ENCODE data around the gene THAP7.
"Not testable (repeated sequence)": the region's sequence is repeated elsewhere in the genome, so short reads cannot be mapped to it uniquely, and the experiment has no call there.

Gene THAP7

GRCh38 chr22:21001601-21002325 is at the start of gene THAP7:
TSS of gene THAP7 (minus strand) at chr22:21002118. CDS start at chr22:21001911, 207 bp downstream.
- Histone ChIP-seq H3K9ac (ENCODE audit: low read length) (peak within 1 kb of the TSS; percentile 97), H3K27me3 (ENCODE audit: insufficient read depth, low read length) (no peaks in the 10 kb centered on the region), H3K4me3 (ENCODE audit: low read depth, low read length, poor library complexity, severe bottlenecking) (peak within 1 kb of the TSS; percentile 85), H3K9me3 (ENCODE audit: low read length) (no peaks in the 10 kb centered on the region), H3F3A (ENCODE audit: insufficient read depth, low read length) (no peaks in the 10 kb centered on the region), H2AFZ (ENCODE audit: low read length) (no peak within 1 kb of the TSS), H3K4me1 (ENCODE audit: insufficient read depth, low read length, severe bottlenecking) (peaks cover 36% of the 10 kb centered on the region), H3K36me3 (ENCODE audit: insufficient read depth, low read length) (peaks cover 28% of the 10 kb centered on the region; the same call in 1 of the 2 replicates), H3K4me2 (ENCODE audit: low read length) (peak within 1 kb of the TSS; percentile 98), H3K27ac (ENCODE audit: low read depth, low read length, poor library complexity, severe bottlenecking) (peak within 1 kb of the TSS; percentile 95), H3K9me2 (ENCODE audit: low read depth, low read length) (no peaks in the 10 kb centered on the region), H3K79me2 (ENCODE audit: insufficient read depth, low read length) (peaks cover 7% of the 10 kb centered on the region; the same call in 1 of the 2 replicates), H4K20me1 (ENCODE audit: insufficient read depth, low read length) (no peaks in the 10 kb centered on the region)
- TF ChIP-seq CTCF (IDR thresholded peaks at IDR 0.05; ENCODE audit: low read length) (no peak), EZH2 (IDR thresholded peaks at IDR 0.05; ENCODE audit: borderline replicate concordance, low read length) (no peak)

GRCh38 chr22:21051145-21051830 is 49.4 kb upstream of the THAP7 start:
- Histone ChIP-seq H3K27ac (ENCODE audit: low read depth, low read length, poor library complexity, severe bottlenecking) (no peak overlapping the region), H3K9me3 (ENCODE audit: low read length) (no peaks in the 10 kb centered on the region), H3K4me1 (ENCODE audit: insufficient read depth, low read length, severe bottlenecking) (no peaks in the 10 kb centered on the region), H3K9ac (ENCODE audit: low read length) (no peak overlapping the region), H3K27me3 (ENCODE audit: insufficient read depth, low read length) (peaks cover 3% of the 10 kb centered on the region; the same call in 1 of the 2 replicates), H3K9me2 (ENCODE audit: low read depth, low read length) (no peaks in the 10 kb centered on the region), H2AFZ (ENCODE audit: low read length) (no peak overlapping the region), H3K36me3 (ENCODE audit: insufficient read depth, low read length) (no peaks in the 10 kb centered on the region), H4K20me1 (ENCODE audit: insufficient read depth, low read length) (no peaks in the 10 kb centered on the region), H3F3A (ENCODE audit: insufficient read depth, low read length) (no peaks in the 10 kb centered on the region), H3K4me2 (ENCODE audit: low read length) (no peak overlapping the region), H3K4me3 (ENCODE audit: low read depth, low read length, poor library complexity, severe bottlenecking) (no peak overlapping the region), H3K79me2 (ENCODE audit: insufficient read depth, low read length) (no peaks in the 10 kb centered on the region)
- no peak for TF ChIP-seq EZH2 (IDR thresholded peaks at IDR 0.05; ENCODE audit: borderline replicate concordance, low read length)
- no peak for TF ChIP-seq CTCF (IDR thresholded peaks at IDR 0.05; ENCODE audit: low read length)

DNA sequence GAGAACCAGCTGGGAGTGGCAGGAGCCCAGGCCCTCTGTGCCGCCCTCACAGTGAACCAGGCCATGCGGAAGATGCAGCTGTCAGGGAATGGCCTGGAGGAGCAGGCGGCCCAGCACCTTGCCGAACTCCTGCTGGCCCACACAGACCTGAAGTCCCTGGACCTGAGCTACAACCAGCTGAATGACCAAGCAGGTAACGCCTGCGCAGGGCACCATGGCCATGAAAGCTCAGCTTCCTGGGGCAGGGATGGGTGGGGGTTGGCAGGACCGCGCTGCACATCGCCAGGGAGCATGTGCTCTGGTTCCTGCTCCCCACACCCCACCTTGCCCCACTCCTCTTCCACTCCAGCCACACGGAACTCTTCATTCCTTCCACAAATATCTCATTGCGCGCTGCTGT is 47.0 kb upstream of the THAP7 start:
- H3K27me3 ChIP-seq (ENCODE audit: insufficient read depth, low read length); H3K9me2 ChIP-seq (ENCODE audit: low read depth, low read length); H3K9ac ChIP-seq (ENCODE audit: low read length); H3K27ac ChIP-seq (ENCODE audit: low read depth, low read length, poor library complexity, severe bottlenecking); H3K79me2 ChIP-seq (ENCODE audit: insufficient read depth, low read length); H3K4me2 ChIP-seq (ENCODE audit: low read length); H3K4me1 ChIP-seq (ENCODE audit: insufficient read depth, low read length, severe bottlenecking); H3K36me3 ChIP-seq (ENCODE audit: insufficient read depth, low read length); H3K4me3 ChIP-seq (ENCODE audit: low read depth, low read length, poor library complexity, severe bottlenecking); H2AFZ ChIP-seq (ENCODE audit: low read length); H4K20me1 ChIP-seq (ENCODE audit: insufficient read depth, low read length); H3K9me3 ChIP-seq (ENCODE audit: low read length); H3F3A ChIP-seq (ENCODE audit: insufficient read depth, low read length): not testable (repeated sequence)

- not testable (repeated sequence) for H3K4me3 ChIP-seq (ENCODE audit: low read depth, low read length, poor library complexity, severe bottlenecking); H3K9me3 ChIP-seq (ENCODE audit: low read length); H3K9ac ChIP-seq (ENCODE audit: low read length); H3K9me2 ChIP-seq (ENCODE audit: low read depth, low read length); H3K4me2 ChIP-seq (ENCODE audit: low read length); H3F3A ChIP-seq (ENCODE audit: insufficient read depth, low read length); H3K27me3 ChIP-seq (ENCODE audit: insufficient read depth, low read length); H4K20me1 ChIP-seq (ENCODE audit: insufficient read depth, low read length); H3K27ac ChIP-seq (ENCODE audit: low read depth, low read length, poor library complexity, severe bottlenecking); H3K4me1 ChIP-seq (ENCODE audit: insufficient read depth, low read length, severe bottlenecking); H3K79me2 ChIP-seq (ENCODE audit: insufficient read depth, low read length); H3K36me3 ChIP-seq (ENCODE audit: insufficient read depth, low read length); H2AFZ ChIP-seq (ENCODE audit: low read length)
These were observed 46.5 kb upstream of the THAP7 start for GRCh38 chr22:21048448-21048847.
